Activated T-cell treated with anti-CD3 and anti-CD28 coated beads, Interleukin-2, amount 50 U/mL, for 4 hours (primary cell): ENCODE data around the gene UVRAG. TPM values are rescaled to one million over a fixed set of nuclear protein-coding genes. Genes with fewer than 3 reads are reported as not detected.

Source experiments
- ATAC-seq, 2 donors: fragments of 200-7000 bp; cut with Tn5 transposase; one replicate each; pipeline ENCODE4 v1.10.0; 2021
- DNase-seq: peaks from one replicate; pipeline ENCODE4 v3.0.0-alpha.2; 2020
- H3K27me3 Mint-ChIP-seq: one replicate; pipeline ENCODE4 v1.8.0; 2021; ENCODE audit warnings: low read depth, mixed read lengths
- H3K36me3 Mint-ChIP-seq: one replicate; pipeline ENCODE4 v1.8.0; 2022; ENCODE audit warnings: mixed read lengths; ENCODE audit not compliant: insufficient read depth
- H3K4me1 Mint-ChIP-seq: one replicate; pipeline ENCODE4 v1.8.0; 2021; ENCODE audit warnings: low read depth, mixed read lengths
- H3K4me3 Mint-ChIP-seq: one replicate; pipeline ENCODE4 v1.8.0; 2021; ENCODE audit warnings: mild to moderate bottlenecking, moderate library complexity, mixed read lengths
- H3K9me3 Mint-ChIP-seq: one replicate; pipeline ENCODE4 v1.8.0; 2021; ENCODE audit warnings: mixed read lengths
- total RNA-seq, 3 donors: library from RNA; stranded (reverse); gene quantifications; one replicate each; pipeline ENCODE4 v1.2.1, GENCODE V29; 2021

The UVRAG gene
- total RNA-seq, 3 donors from 2014 or later = 14.4 to 15.8 (median 14.5) TPM

- no peak for DNase-seq
- Mint-ChIP-seq H3K27me3 (no peaks in the 10 kb centered on the region), H3K4me3 (no peak overlapping the region), H3K4me1 (peaks cover 11% of the 10 kb centered on the region), H3K9me3 (no peaks in the 10 kb centered on the region), H3K36me3 (no peaks in the 10 kb centered on the region)
- no peak for ATAC-seq
These were observed 36.0 kb upstream of the UVRAG start for GRCh38 chr11:75778962-75779361.

- Mint-ChIP-seq H3K9me3 (no peaks in the 10 kb centered on the region), H3K4me1 (peaks cover 11% of the 10 kb centered on the region), H3K27me3 (no peaks in the 10 kb centered on the region), H3K4me3 (no peak overlapping the region), H3K36me3 (no peaks in the 10 kb centered on the region)
- DNase-seq (no peak), ATAC-seq (peak in 1 of 2 donors; percentile 14)
These were observed 35.0 kb upstream of the UVRAG start for GRCh38 chr11:75779960-75780359.

- DNase-seq (no peak), ATAC-seq (no peak)
- H3K4me1 Mint-ChIP-seq = peaks cover 11% of the 10 kb centered on the region
- H3K27me3 Mint-ChIP-seq = no peaks in the 10 kb centered on the region
- no peaks in the 10 kb centered on the region for H3K36me3 Mint-ChIP-seq
- no peak overlapping the region for H3K4me3 Mint-ChIP-seq
- H3K9me3 Mint-ChIP-seq = no peaks in the 10 kb centered on the region
These were observed 34.1 kb upstream of the UVRAG start for GRCh38 chr11:75780888-75781287.

GRCh38 chr11:75781296-75781695, 33.7 kb upstream of the UVRAG start:
- DNase-seq (no peak), ATAC-seq (no peak)
- H3K36me3 Mint-ChIP-seq = no peaks in the 10 kb centered on the region
- no peaks in the 10 kb centered on the region for H3K9me3 Mint-ChIP-seq
- H3K27me3 Mint-ChIP-seq = no peaks in the 10 kb centered on the region
- peaks cover 11% of the 10 kb centered on the region for H3K4me1 Mint-ChIP-seq
- H3K4me3 Mint-ChIP-seq = no peak overlapping the region

GRCh38 chr11:75781831-75782230, 33.2 kb upstream of the UVRAG start:
- Mint-ChIP-seq H3K27me3 (no peaks in the 10 kb centered on the region), H3K36me3 (no peaks in the 10 kb centered on the region), H3K9me3 (no peaks in the 10 kb centered on the region), H3K4me3 (no peak overlapping the region), H3K4me1 (peaks cover 10% of the 10 kb centered on the region)
- DNase-seq (no peak), ATAC-seq (no peak)

- no peaks in the 10 kb centered on the region for H3K27me3 Mint-ChIP-seq
- ATAC-seq = no peak
- no peaks in the 10 kb centered on the region for H3K9me3 Mint-ChIP-seq
- H3K4me3 Mint-ChIP-seq = no peak overlapping the region
- no peaks in the 10 kb centered on the region for H3K36me3 Mint-ChIP-seq
- H3K4me1 Mint-ChIP-seq = peaks cover 2% of the 10 kb centered on the region
- no peak for DNase-seq
These were observed 32.3 kb upstream of the UVRAG start for GRCh38 chr11:75782540-75783263.

GRCh38 chr11:75783416-75784084, 31.5 kb upstream of the UVRAG start:
- ATAC-seq (no peak), DNase-seq (no peak)
- H3K27me3 Mint-ChIP-seq = no peaks in the 10 kb centered on the region
- H3K4me1 Mint-ChIP-seq = no peaks in the 10 kb centered on the region
- H3K4me3 Mint-ChIP-seq = no peak overlapping the region
- no peaks in the 10 kb centered on the region for H3K36me3 Mint-ChIP-seq
- H3K9me3 Mint-ChIP-seq = no peaks in the 10 kb centered on the region

- Mint-ChIP-seq H3K4me1 (no peaks in the 10 kb centered on the region), H3K36me3 (no peaks in the 10 kb centered on the region), H3K4me3 (no peak overlapping the region), H3K9me3 (no peaks in the 10 kb centered on the region), H3K27me3 (no peaks in the 10 kb centered on the region)
- ATAC-seq = no peak
- no peak for DNase-seq
These were observed 30.9 kb upstream of the UVRAG start for GRCh38 chr11:75784085-75784478.

GRCh38 chr11:75784506-75784905, 30.5 kb upstream of the UVRAG start:
- DNase-seq (no peak), ATAC-seq (no peak)
- Mint-ChIP-seq H3K4me3 (no peak overlapping the region), H3K4me1 (no peaks in the 10 kb centered on the region), H3K36me3 (no peaks in the 10 kb centered on the region), H3K9me3 (no peaks in the 10 kb centered on the region), H3K27me3 (no peaks in the 10 kb centered on the region)

GRCh38 chr11:75785187-75785586, 29.8 kb upstream of the UVRAG start:
- DNase-seq = no peak
- H3K4me1 Mint-ChIP-seq = no peaks in the 10 kb centered on the region
- no peaks in the 10 kb centered on the region for H3K36me3 Mint-ChIP-seq
- H3K4me3 Mint-ChIP-seq = no peak overlapping the region
- ATAC-seq = no peak
- no peaks in the 10 kb centered on the region for H3K9me3 Mint-ChIP-seq
- no peaks in the 10 kb centered on the region for H3K27me3 Mint-ChIP-seq

GRCh38 chr11:75786101-75786736, 28.8 kb upstream of the UVRAG start:
- H3K4me1 Mint-ChIP-seq = no peaks in the 10 kb centered on the region
- ATAC-seq (no peak), DNase-seq (no peak)
- no peak overlapping the region for H3K4me3 Mint-ChIP-seq
- H3K36me3 Mint-ChIP-seq = no peaks in the 10 kb centered on the region
- no peaks in the 10 kb centered on the region for H3K9me3 Mint-ChIP-seq
- H3K27me3 Mint-ChIP-seq = no peaks in the 10 kb centered on the region

GRCh38 chr11:75789521-75789920, 25.5 kb upstream of the UVRAG start:
- Mint-ChIP-seq H3K36me3 (no peaks in the 10 kb centered on the region), H3K4me1 (no peaks in the 10 kb centered on the region), H3K27me3 (no peaks in the 10 kb centered on the region), H3K9me3 (no peaks in the 10 kb centered on the region), H3K4me3 (no peak overlapping the region)
- ATAC-seq (no peak), DNase-seq (no peak)

- no peak overlapping the region for H3K4me3 Mint-ChIP-seq
- no peaks in the 10 kb centered on the region for H3K36me3 Mint-ChIP-seq
- H3K27me3 Mint-ChIP-seq = no peaks in the 10 kb centered on the region
- no peak for ATAC-seq
- H3K4me1 Mint-ChIP-seq = no peaks in the 10 kb centered on the region
- H3K9me3 Mint-ChIP-seq = no peaks in the 10 kb centered on the region
- DNase-seq = no peak
These were observed 24.0 kb upstream of the UVRAG start for GRCh38 chr11:75790986-75791385.

- no peaks in the 10 kb centered on the region for H3K27me3 Mint-ChIP-seq
- H3K9me3 Mint-ChIP-seq = no peaks in the 10 kb centered on the region
- DNase-seq (no peak), ATAC-seq (no peak)
- H3K36me3 Mint-ChIP-seq = no peaks in the 10 kb centered on the region
- no peaks in the 10 kb centered on the region for H3K4me1 Mint-ChIP-seq
- H3K4me3 Mint-ChIP-seq = no peak overlapping the region
These were observed 22.8 kb upstream of the UVRAG start for GRCh38 chr11:75792127-75792731.
